ENCODE data around the gene MSH5. TPM values are rescaled to one million over a fixed set of nuclear protein-coding genes. Genes with fewer than 3 reads are reported as not detected.

Gene MSH5
- total RNA-seq, 1 donor from 2014 or later, result 1.4 TPM

GRCh38 chr6:31752739-31753319 lies 13.0 kb downstream of the MSH5 start:
- DNase-seq (ENCODE audit: low read depth in 2 of 2), result peak in 1 of 2 donors; percentile 68

- DNase-seq (ENCODE audit: low read depth in 2 of 2), result no peak
Measured at GRCh38 chr6:31758281-31758680, 18.5 kb downstream of the MSH5 start.

- DNase-seq (ENCODE audit: low read depth in 2 of 2), result no peak
Measured at GRCh38 chr6:31760790-31761189, 21.0 kb downstream of the MSH5 start.

- no peak for DNase-seq (ENCODE audit: low read depth in 2 of 2)
Measured at GRCh38 chr6:31761343-31761742, 21.5 kb downstream of the MSH5 start.

DNA sequence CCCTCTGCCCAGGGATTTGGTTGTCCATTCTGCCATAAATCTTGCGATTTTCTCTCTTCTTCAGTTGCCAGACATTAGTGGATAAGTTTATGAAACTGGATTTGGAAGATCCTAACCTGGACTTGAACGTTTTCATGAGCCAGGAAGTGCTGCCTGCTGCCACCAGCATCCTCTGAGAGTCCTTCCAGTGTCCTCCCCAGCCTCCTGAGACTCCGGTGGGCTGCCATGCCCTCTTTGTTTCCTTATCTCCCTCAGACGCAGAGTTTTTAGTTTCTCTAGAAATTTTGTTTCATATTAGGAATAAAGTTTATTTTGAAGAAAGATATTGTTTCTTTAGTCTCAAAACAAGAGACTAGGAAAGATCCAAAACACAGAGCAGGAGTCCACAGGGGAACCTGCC lies 22.6 kb downstream of the MSH5 start, which contains the start of gene SAPCD1:
Gene SAPCD1, plus strand, starts transcription at position 301 of the 400 bp plus-strand sequence. CDS start 399 bp downstream, outside the sequence.
- no peak for DNase-seq (ENCODE audit: low read depth in 2 of 2)

DNA sequence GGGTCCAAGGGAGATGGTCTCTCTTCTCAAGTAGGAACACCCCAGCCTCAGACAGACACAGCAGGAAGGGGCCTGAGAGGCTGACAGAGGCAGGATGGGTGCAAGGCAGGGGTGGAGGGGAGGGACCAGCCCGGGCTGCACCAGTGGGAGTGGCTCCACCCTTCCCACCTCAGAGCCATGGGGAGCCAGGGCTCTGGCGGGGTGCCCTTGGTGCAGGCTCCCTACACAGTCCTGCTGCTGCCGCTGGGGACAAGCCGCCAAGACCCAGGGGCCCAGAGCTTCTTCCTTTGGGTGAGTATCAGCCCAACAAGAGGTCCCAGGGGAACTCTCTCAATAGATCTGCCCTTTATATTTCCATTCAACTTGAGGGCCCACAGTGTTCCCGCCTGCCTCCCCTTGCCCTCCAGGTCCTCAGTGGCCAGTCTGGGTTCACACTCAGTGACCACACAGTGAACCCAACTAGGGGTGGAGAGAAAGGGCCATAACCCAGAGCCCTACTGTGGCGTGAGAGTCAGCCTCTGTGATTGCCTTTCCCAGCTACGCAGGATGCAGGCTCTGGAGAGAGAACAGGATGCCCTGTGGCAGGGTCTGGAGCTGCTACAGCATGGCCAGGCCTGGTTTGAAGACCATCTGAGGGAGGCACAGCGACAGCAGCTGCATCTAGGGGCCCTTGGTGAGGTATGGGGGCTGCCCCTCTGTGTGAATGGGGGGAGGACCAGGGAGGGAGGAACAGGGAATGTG lies 23.2 kb downstream of the MSH5 start:
- DNase-seq (ENCODE audit: low read depth in 2 of 2), result peak in 1 of 2 donors; percentile 14

GRCh38 chr6:31763619-31763940 lies 23.8 kb downstream of the MSH5 start:
- DNase-seq (ENCODE audit: low read depth in 2 of 2), result peak; percentile 73 to 93

GRCh38 chr6:31764198-31764597 lies 24.4 kb downstream of the MSH5 start:
- DNase-seq (ENCODE audit: low read depth in 2 of 2), result no peak

DNA sequence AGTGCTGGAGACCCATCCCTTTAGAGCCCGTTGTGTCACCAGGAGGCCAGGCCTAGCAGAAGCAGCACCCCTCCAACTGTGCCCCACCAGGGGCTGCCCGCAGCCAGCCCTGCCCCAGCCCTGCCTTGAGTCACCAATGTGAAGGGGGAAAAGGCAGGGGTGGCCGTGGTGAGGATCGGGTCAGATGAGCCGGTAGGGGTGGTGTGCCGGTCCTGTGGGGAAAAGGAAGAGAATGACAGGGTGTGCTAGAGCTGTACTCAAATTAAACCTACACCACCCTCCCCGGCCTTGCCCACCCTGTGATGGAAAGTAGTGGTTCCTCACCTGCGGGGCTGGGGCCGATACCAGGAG lies 25.7 kb downstream of the MSH5 start:
- DNase-seq (ENCODE audit: low read depth in 2 of 2), result no peak

DNA sequence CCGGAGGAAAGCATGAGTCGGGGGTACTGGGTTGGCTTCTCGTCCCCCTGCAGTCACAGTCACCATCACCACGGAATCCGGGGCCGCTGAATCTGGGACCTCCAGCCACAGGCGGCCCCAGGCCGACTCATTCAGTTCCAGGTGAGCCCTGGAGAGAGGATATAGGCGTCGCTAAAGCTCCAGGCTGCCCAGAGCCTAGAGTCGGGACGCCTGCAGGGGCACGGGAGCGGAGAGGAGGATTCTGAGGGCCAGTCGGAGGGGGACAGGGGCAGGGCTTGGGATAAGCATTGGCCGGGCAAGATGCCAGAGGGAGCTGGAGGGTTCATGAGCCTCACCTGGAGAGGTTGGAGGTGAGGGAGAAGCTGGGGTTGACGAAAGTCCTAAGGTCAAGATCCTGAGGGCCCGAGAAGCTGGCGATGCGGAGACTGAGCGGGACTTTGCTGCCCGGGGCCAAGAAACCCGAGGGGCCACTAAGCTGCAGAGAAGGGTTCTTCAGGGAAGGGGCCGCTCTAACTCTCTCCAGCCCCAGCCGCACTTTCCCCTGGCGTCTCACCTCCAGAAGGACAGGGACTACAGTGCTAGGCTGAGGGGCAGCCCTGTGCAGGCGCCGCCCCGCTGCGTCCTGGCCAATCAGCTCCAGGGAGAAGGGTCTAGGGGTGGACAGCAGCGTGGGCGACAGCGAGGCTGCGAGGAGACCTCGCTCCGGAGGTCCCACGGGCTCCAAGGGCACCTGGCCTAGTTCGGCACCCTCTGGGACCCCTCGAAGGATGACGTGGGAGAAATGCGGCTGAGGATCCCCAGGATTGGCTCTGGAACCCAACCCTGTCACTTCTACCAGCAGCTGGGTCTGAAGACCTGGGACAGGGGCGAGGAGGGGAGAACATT lies 26.3 kb downstream of the MSH5 start:
- peak; percentile 20 to 61 for DNase-seq (ENCODE audit: low read depth in 2 of 2)

DNA sequence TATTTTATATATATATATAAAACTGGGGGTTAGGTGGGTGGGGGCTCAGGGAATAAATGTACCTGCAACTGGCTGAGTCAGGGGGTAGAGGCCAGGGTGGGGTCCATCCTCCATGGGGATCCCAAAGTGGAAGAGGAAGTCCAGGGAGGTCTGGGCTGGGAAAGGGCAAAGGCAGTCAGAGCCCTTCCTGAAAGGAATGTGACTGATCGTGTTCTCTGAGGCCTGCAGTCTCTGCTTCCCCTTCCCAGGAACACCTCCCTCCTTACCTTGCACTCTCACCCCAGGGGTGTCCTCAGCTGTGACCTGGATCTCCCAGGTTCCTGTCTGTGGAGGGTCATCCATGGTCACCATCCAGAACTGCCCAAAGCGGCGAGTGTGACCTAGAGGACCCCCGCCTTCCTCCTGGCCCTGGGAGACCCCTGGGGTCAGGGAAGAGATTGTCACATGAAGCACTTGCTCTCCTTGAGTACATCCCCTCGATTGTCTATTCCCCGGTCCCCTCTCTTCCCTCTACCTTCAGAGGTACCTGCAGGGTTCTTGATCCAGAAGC lies 27.4 kb downstream of the MSH5 start:
- no peak for DNase-seq (ENCODE audit: low read depth in 2 of 2)

DNA sequence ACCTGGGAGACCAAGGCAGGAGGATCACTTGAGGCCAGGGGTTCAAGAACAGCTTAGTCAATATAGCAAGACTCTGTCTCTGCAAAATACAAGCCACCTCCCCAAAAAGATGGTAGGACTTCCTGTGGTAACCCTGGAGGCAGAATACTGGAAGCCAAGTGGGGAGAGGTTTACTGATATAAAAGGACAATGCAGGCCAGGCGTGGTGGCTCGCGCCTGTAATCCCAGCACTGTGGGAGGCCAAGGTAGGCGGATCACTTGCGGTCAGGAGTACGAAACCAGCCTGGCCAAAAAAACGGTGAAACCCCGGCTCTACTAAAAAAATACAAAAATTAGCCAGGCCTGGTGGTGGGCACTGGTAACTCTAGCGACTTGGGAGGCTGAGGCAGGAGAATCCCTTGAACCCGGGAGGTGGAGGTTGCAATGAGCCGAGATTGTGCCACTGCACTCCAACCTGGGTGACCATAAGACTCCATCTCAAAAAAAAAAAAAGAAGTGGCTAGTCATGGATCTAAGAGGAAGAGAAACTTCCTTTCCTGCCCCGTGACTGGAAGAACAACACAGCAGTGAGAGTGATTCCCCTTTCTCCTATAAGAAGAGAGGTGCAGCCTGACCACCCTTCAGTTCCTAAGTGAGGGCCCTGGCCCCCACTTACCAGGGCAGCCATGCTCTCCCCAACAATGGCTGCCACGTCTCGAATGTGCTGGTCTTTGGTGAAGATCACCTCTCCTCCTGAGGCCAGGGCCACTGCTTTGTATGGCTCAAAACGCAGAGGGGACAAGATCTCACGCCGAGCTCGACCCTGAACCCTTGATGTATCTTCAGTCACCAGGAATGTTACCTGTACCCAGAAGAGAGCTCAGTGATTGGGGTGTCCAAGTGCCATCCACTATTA lies 28.8 kb downstream of the MSH5 start:
- DNase-seq (ENCODE audit: low read depth in 2 of 2), result peak in 1 of 2 donors; percentile 45

- DNase-seq (ENCODE audit: low read depth in 2 of 2), result peak; percentile 59 to 73
Measured at GRCh38 chr6:31769684-31770371, 30.0 kb downstream of the MSH5 start.

GRCh38 chr6:31770860-31771259 lies 31.1 kb downstream of the MSH5 start:
- no peak for DNase-seq (ENCODE audit: low read depth in 2 of 2)

GRCh38 chr6:31771992-31772358 lies 32.2 kb downstream of the MSH5 start:
- DNase-seq (ENCODE audit: low read depth in 2 of 2), result no peak

DNA sequence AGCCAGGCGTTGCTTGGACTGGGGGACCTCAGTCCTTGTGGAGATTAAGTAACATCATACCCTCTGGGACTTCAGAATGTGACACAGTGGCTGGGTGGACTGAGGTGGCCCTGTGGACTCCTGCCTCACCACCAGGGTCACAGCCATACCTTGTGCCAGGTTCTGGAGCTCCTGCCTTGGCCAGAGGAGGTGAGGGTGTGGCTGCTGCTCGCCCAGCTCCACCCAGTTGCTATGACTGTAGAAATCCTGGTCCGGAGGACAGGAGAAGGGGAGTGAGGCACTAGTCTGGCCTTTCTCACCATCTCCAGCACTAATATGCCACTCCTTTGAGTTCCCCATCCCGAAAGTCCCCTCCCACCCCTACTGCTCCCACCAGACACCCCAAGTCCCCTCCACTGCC lies 35.4 kb downstream of the MSH5 start:
- no peak for DNase-seq (ENCODE audit: low read depth in 2 of 2)

GRCh38 chr6:31775633-31776484 lies 36.1 kb downstream of the MSH5 start:
- no peak for DNase-seq (ENCODE audit: low read depth in 2 of 2)

DNA sequence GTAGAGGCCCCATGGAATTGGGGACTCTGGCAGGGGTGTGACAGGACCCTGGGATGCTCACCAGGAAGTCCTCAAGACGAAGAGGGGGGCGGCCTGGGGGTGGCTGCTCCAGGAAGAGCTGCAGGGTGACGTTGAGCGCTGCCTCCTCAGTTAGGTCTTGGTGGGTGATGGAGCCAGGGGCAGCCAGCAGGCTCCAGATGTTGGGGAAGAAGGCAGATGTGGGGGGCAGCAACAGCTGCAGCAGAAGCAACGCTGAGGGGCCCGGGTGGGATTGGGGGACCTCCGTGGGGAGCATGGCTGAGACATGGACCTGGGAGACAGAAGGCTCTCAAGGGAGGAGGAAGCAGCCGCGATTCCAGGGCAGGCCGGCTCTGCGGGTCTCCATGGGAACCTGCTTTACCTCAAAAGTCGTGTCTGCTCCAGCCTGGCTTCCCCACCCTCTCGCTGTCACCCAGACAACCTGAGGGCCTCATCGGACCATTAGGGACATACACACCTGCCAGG lies 36.7 kb downstream of the MSH5 start:
- DNase-seq (ENCODE audit: low read depth in 2 of 2), result no peak

DNA sequence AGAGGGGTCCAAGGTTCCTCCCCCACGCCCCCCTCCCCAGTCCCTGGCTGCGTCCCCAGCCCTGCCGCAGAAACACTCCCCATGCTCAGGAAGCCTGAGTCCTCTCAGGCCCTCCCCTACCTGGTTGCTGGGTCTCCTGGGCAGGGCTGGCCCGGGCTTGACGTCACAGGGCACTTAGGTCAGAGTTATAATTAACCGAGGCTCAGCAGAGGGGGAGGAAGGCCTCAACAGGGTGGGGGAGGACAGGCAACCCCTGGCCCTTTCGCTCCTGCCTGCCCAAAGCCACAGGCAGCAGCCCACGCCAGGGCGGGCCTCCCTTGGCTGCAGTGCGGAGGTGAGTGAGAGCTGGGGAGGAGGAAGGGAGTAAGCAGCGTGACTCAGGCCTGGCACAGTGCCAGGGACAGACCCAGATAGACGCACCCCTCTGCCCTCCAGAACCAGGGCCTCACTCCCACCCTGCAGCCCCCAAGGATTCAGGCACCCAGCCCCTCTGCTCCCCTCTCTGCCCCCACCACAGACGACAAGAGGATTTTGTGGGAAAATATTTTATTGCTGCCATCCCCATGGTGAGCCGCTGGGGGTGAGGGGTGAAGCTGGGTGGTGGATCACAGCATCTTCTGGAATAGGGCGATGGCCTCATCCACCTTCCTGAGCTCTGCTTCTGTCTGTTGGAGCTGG lies 37.3 kb downstream of the MSH5 start, which contains the start of gene VWA7:
Gene VWA7, minus strand, starts transcription at position 340 of the 678 bp plus-strand sequence. CDS start 549 bp downstream, outside the sequence.
- peak; percentile 51 to 55 for DNase-seq (ENCODE audit: low read depth in 2 of 2)
